G401.6 (cell line): Measurements from ENCODE around the gene ELP5.

Experiments
- FAIRE-seq: peaks from 2 replicates; lab custom pipeline; 2012; peaks lifted over from hg19 to GRCh38; lab: Jason Lieb, UNC

Gene ELP5

GRCh38 chr17:7256766-7257456 is 4.9 kb downstream of the ELP5 start:
- FAIRE-seq: no peak

GRCh38 chr17:7258731-7259554 is 6.9 kb downstream of the ELP5 start:
- FAIRE-seq: no peak

GRCh38 chr17:7259555-7259889 is 7.5 kb downstream of the ELP5 start:
- no peak for FAIRE-seq

GRCh38 chr17:7260151-7260550 is 8.1 kb downstream of the ELP5 start:
- no peak for FAIRE-seq

GRCh38 chr17:7260651-7261378 is 8.8 kb downstream of the ELP5 start:
- no peak for FAIRE-seq

- FAIRE-seq: no peak
Measured at GRCh38 chr17:7261379-7262191, 9.6 kb downstream of the ELP5 start.

GRCh38 chr17:7262192-7262934 is 10.3 kb downstream of the ELP5 start, which contains the start of gene CLDN7:
Gene CLDN7, minus strand, starts transcription at chr17:7262478. Its CDS starts 435 bp downstream, at chr17:7262043.
- FAIRE-seq: no peak

GRCh38 chr17:7262935-7263800 is 11.2 kb downstream of the ELP5 start:
- FAIRE-seq: no peak

- no peak for FAIRE-seq
Measured at GRCh38 chr17:7263801-7264078, 11.7 kb downstream of the ELP5 start.

GRCh38 chr17:7266784-7267183 is 14.8 kb downstream of the ELP5 start:
- FAIRE-seq: no peak

GRCh38 chr17:7279448-7279847 is 27.4 kb downstream of the ELP5 start:
- FAIRE-seq: no peak

- peak; percentile 87 for FAIRE-seq
Measured at GRCh38 chr17:7280519-7281073, 28.6 kb downstream of the ELP5 start.

- FAIRE-seq: peak; percentile 99
Measured at GRCh38 chr17:7281074-7281952, 29.3 kb downstream of the ELP5 start, which contains the start of gene SLC2A4. Gene SLC2A4, plus strand, starts transcription at chr17:7281718. Its CDS starts 217 bp downstream, at chr17:7281935.

GRCh38 chr17:7281953-7282751 is 30.1 kb downstream of the ELP5 start:
- no peak for FAIRE-seq

GRCh38 chr17:7282752-7283321 is 30.8 kb downstream of the ELP5 start:
- no peak for FAIRE-seq

- no peak for FAIRE-seq
Measured at GRCh38 chr17:7283471-7284216, 31.6 kb downstream of the ELP5 start.

GRCh38 chr17:7284911-7285310 is 32.9 kb downstream of the ELP5 start:
- FAIRE-seq: no peak
